Transverse colon (tissue), 4 donors: ENCODE measurements around the gene MGARP. TPM values are rescaled to one million over a fixed set of nuclear protein-coding genes. Genes with fewer than 3 reads are reported as not detected.
A peak's percentile ranks its signal among the peaks of the same experiment; 100 is the strongest.
"Not testable (repeated sequence)": the region's sequence is repeated elsewhere in the genome, so short reads cannot be mapped to it uniquely, and the experiment has no call there.

Experiments
- DNase-seq: peaks from one replicate; pipeline ENCODE4 v3.0.0-alpha.2; 2019
- H3K27ac ChIP-seq, 4 donors: fragments of 200-600 bp; sonication (generic); 2 replicates each; pipeline ENCODE4 v1.5.1; 2016 to 2018; ENCODE audit warnings: inconsistent platforms in 4 of 4
- H3K27me3 ChIP-seq: fragments of 200-600 bp; sonication (generic); 2 replicates; pipeline ENCODE4 v1.5.1; 2017; ENCODE audit warnings: inconsistent platforms
- H3K36me3 ChIP-seq, 4 donors: fragments of 200-600 bp; sonication (generic); 2 replicates each; pipeline ENCODE4 v1.5.1; 2017 to 2019; ENCODE audit warnings: inconsistent platforms in 4 of 4
- H3K4me1 ChIP-seq, 4 donors: fragments of 200-600 bp; sonication (generic); 2 replicates each; pipeline ENCODE4 v1.5.1; 2017 to 2020; ENCODE audit warnings: inconsistent platforms in 4 of 4
- H3K4me3 ChIP-seq, 4 donors: fragments of 200-600 bp; sonication (generic); 1 replicate in 1 of 4; 2 replicates in 3 of 4; pipeline versions ENCODE4 v1.5.1 to v1.6.1; 2017 to 2019; ENCODE audit warnings: inconsistent platforms in 4 of 4
- H3K9me3 ChIP-seq, 2 donors: fragments of 200-600 bp; sonication (generic); 2 replicates each; pipeline ENCODE4 v1.5.1; 2017 to 2019; ENCODE audit warnings: inconsistent platforms in 2 of 2
- CTCF ChIP-seq, 5 experiments: fragments of 200-600 bp in 3 of 5; fragments of 450-650 bp in 2 of 5; sonication (generic) in 3 of 5; IDR thresholded peaks; 1 replicate in 2 of 5; 2 replicates in 3 of 5; pipeline ENCODE4 v1.5.1; 2016 to 2017; ENCODE audit warnings: antibody characterized with exemption in 5 of 5, inconsistent platforms in 3 of 5, mild to moderate bottlenecking in 2 of 5, moderate library complexity in 1 of 5
- EP300 ChIP-seq: sonication (generic); formaldehyde crosslinking; IDR thresholded peaks from one replicate; pipeline ENCODE4 v1.6.1; 2017; ENCODE audit warnings: antibody characterized with exemption, low read depth
- POLR2A ChIP-seq: fragments of 450-650 bp; IDR thresholded peaks from one replicate; pipeline ENCODE4 v1.6.1; 2016; ENCODE audit warnings: antibody characterized with exemption, mild to moderate bottlenecking, moderate library complexity
- POLR2AphosphoS5 ChIP-seq, 3 donors: sonication (generic); formaldehyde crosslinking; IDR thresholded peaks; one replicate each; pipeline ENCODE4 v1.6.1; 2016; ENCODE audit warnings: antibody characterized with exemption in 3 of 3
- WGBS, 2 donors: methylation state at CpG; one replicate each; pipeline ENCODE4 v1.1.5; 2018; ENCODE audit warnings: low coverage in 1 of 2; 5-methylcytosine and 5-hydroxymethylcytosine counted together
- in situ Hi-C, 4 donors: fragments of 200-750 bp; cut with MboI; loops; one replicate each; pipeline versions ENCODE4 v1.15.0 to v1.15.1; 2017; ENCODE audit warnings: low sequenced_read_pairs in 3 of 4, low pct_ligation_motif_present in 1 of 4, low pct_unique_long_range_greater_than_20kb in 1 of 4
- intact Hi-C: fragments of 100-400 bp; cut with DNase I; formaldehyde crosslinking; loops from one replicate; pipeline ENCODE4 v1.15.1; 2023; ENCODE audit warnings: low total_unique reads
- total RNA-seq, 4 donors: library from RNA; depleted of rRNA; stranded (reverse); fragments of >200 nt; gene quantifications; one replicate each; pipeline ENCODE4 v1.1.0, GENCODE V29; 2016

The MGARP gene
- total RNA-seq, result 1 to 10 TPM in 1 of 4 donors, under 1 TPM in 2, not detected in 1; 0.64 to 3.4 (median 0.82) TPM

DNA sequence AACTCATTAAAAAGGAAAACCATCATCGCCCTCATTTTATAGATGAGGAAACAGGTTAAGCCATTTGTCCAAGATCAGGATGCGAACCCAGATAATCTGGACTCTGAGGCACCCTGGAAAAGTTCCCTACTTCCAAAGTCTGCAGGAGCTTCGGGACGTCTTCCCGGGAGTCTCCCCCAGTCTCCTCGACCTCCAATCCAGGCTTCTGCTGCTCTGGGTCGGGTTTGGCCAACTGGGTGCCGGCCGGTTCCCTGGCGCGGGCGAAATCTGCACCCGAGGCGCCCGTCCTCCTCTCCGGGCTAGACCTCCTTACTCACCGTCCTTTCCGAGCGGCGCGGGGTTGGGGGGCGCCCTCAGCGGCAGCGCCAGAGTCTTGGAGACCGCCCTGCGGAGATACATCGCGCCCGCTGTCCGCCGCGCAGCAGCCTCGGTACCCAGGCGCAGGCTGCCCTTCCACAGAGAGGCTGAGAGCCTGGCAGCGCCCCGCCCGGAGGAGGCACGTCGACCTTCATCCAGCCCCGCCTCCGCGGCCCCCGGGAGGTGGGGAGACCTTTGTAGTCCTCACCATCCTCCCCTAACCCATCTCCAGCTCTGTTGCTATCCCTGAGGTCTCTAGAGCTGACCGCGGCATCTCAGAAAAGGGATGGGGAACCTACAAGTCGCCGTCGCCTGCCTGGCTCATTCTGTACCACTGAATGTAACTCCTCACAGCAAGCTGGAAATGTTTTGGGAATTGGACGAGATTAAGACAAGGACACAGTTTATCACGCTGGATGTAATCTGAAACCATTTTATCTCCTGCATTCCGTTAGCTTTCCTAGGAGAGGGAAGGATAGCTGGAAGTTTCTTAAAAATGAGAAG, at the start of gene MGARP:
MGARP (minus strand) TSS at position 466 of the 861 bp plus-strand sequence; CDS start at position 399, 67 bp downstream.
- whole genome bisulfite sequencing, 2 donors, result 14 to 19% methylated on average over 6 to 28 of the region's 51 CpGs
- in situ Hi-C loops, result loop anchor here in 1 of 4 donors (25.0 kb wide), 1 partner anchor 193 kb away; no protein-coding TSS in a partner anchor
- H3K9me3 ChIP-seq, result no peaks in the 10 kb centered on the region
- peaks cover 52% of the 10 kb centered on the region for H3K27me3 ChIP-seq
- TF ChIP-seq POLR2A, result no peak
- no peak for TF ChIP-seq EP300
- TF ChIP-seq POLR2AphosphoS5 (IDR thresholded peaks at IDR 0.05), result no peak
- no peak for TF ChIP-seq CTCF (IDR thresholded peaks at IDR 0.05)
- H3K36me3 ChIP-seq, result no peaks in the 10 kb centered on the region
- H3K27ac ChIP-seq, result no peak within 1 kb of the TSS
- no peak for DNase-seq
- peak within 1 kb of the TSS in 3 of 4 donors; percentile 15 to 58 (median 34) for H3K4me3 ChIP-seq
- intact Hi-C loops, result no loop called here
- H3K4me1 ChIP-seq, result peaks cover 0 to 12% (median 9%) of the 10 kb centered on the region in 4 donors

DNA sequence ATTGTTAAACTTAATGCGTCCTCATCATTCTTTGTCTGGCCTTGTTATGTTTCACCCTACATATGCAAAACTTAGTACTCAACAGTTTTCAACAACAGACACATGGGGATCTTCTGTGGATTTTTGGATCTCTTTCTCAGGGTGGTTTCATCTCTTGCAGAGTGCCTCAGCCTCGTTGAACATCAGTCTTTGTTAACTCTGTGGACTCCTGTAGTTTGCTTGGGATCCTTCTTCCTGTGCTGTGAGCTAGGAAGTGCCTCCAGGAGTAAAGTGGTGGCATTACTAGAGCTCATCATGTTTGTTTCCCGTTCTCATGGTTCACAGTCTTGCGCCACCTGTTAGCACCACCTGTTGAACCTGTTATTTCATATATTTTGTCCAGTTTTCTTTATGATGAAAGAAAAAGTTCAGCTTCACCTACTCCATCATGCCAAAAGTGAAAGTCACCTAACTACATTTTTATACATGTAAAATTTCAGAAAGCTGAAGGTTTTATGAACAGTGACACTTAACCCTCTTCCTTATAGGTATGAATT, 49.7 kb upstream of the MGARP start:
- in situ Hi-C loops, result no loop called here
- Histone ChIP-seq H3K4me1 (peaks cover 0 to 8% (median 3%) of the 10 kb centered on the region in 4 donors), H3K27ac (no peak overlapping the region), H3K9me3 (no peaks in the 10 kb centered on the region), H3K4me3 (no peak overlapping the region), H3K27me3 (no peaks in the 10 kb centered on the region), H3K36me3 (peaks cover 0 to 8% (median 0%) of the 10 kb centered on the region in 4 donors)
- no peak for DNase-seq
- TF ChIP-seq EP300 (no peak), CTCF (IDR thresholded peaks at IDR 0.05) (no peak), POLR2AphosphoS5 (IDR thresholded peaks at IDR 0.05) (no peak)
- WGBS, 2 donors, result 90 to 94% methylated on average over 4 of the region's 4 CpGs
- intact Hi-C loops, result no loop called here

DNA sequence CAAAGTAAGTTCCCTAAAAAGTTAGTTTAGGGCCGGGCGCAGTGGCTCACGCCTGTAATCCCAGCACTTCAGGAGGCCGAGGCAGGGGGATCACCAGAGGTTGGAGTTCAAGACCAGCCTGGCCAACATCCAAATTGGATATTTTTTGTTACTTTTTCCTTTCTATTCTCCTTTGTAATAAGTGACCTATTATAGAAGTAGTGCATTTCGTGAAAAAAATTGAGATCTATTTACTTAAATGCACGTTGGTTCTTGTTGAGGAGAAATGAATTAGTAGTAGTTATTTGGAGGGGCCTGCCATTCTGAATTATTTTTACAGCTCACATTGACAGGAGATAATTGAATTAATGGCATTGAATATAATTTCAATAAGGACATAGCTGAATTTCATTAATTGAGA, 44.6 kb upstream of the MGARP start:
- H3K36me3 ChIP-seq, result peaks cover 0 to 8% (median 0%) of the 10 kb centered on the region in 4 donors
- no peak for DNase-seq
- H3K27me3 ChIP-seq, result no peaks in the 10 kb centered on the region
- intact Hi-C loops, result no loop called here
- H3K9me3 ChIP-seq, result no peaks in the 10 kb centered on the region
- peaks cover 9 to 26% (median 19%) of the 10 kb centered on the region in 4 donors for H3K4me1 ChIP-seq
- in situ Hi-C loops, result no loop called here
- TF ChIP-seq POLR2AphosphoS5 (IDR thresholded peaks at IDR 0.05), result no peak
- TF ChIP-seq POLR2A, result no peak
- TF ChIP-seq EP300, result no peak
- no peak for TF ChIP-seq CTCF (IDR thresholded peaks at IDR 0.05)
- 56 to 63% methylated on average over 6 of the region's 6 CpGs for WGBS, 2 donors
- no peak overlapping the region for H3K27ac ChIP-seq
- H3K4me3 ChIP-seq, result no peak overlapping the region

DNA sequence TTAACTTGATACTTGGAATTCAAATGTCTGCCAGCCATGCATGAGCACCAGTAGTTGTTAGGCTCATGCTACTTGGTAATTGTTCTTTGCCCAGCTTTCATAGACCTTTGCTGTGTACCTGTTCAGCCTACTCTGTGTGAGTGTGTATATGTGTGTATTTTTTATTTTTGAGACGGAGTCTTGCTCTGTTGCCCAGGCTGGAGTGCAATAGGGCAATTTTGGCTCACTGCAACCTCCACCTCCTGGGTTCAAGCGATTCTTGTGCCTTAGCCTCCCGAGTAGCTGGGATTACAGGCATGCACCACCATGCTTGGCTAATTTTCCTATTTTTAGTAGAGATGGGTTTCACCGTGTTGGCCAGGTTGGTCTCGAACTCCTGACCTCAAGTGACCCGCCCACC, 42.5 kb upstream of the MGARP start:
- intact Hi-C loops, DNase-seq, H3K36me3 ChIP-seq, H3K27ac ChIP-seq, H3K4me3 ChIP-seq, H3K27me3 ChIP-seq, in situ Hi-C loops, H3K9me3 ChIP-seq: not testable (repeated sequence)
- peaks cover 9 to 30% (median 19%) of the 10 kb centered on the region in 4 donors for H3K4me1 ChIP-seq
- 92 to 100% methylated on average over 2 to 6 of the region's 6 CpGs for WGBS, 2 donors

DNA sequence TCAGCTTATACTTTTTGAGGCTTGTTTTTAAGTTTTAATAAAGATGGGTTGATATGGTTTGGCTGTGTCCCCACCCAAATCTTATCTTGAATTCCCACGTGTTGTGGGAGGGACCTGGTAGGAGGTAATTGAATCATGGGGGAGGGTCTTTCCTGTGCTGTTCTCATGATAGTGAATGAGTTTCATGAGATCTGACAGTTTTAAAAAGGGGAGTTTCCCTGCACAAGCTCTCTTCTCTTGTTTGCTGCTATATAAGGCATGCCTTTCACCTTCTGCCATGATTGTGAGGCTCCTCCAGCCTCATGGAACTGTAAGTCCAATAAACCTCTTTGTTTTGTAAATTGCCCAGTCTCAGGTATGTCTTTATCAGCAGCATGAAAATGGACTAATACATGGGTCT, 42.0 kb upstream of the MGARP start:
- H3K9me3 ChIP-seq, in situ Hi-C loops, H3K27me3 ChIP-seq, H3K27ac ChIP-seq, H3K36me3 ChIP-seq, DNase-seq, H3K4me3 ChIP-seq, intact Hi-C loops: not testable (repeated sequence)
- WGBS, 2 donors, result 33 to 52% methylated on average over 1 of the region's 1 CpG
- peaks cover 9 to 31% (median 19%) of the 10 kb centered on the region in 4 donors for H3K4me1 ChIP-seq
